Peyer's patch (tissue), 4 donors: ENCODE results near the gene CD164L2. TPM values are rescaled to one million over a fixed set of nuclear protein-coding genes. Genes with fewer than 3 reads are reported as not detected.
"Not testable (repeated sequence)": the region's sequence is repeated elsewhere in the genome, so short reads cannot be mapped to it uniquely, and the experiment has no call there.

Experiments used
- DNase-seq, 3 donors: peaks; one replicate each; pipeline ENCODE4 v3.0.0-alpha.2; 2017 to 2019
- H3K27ac ChIP-seq, 4 donors: fragments of 200-600 bp; sonication (generic); one replicate each; pipeline ENCODE4 v1.5.1; 2016 to 2019
- H3K27me3 ChIP-seq, 2 donors: fragments of 200-600 bp; sonication (generic); one replicate each; pipeline ENCODE4 v1.5.1; 2019
- H3K36me3 ChIP-seq, 3 donors: fragments of 200-600 bp; sonication (generic); one replicate each; pipeline ENCODE4 v1.5.1; 2016 to 2019
- H3K4me1 ChIP-seq, 4 donors: fragments of 200-600 bp; sonication (generic); one replicate each; pipeline ENCODE4 v1.5.1; 2016 to 2019
- H3K4me3 ChIP-seq, 4 donors: fragments of 200-600 bp; sonication (generic); 1 replicate in 3 of 4; 2 replicates in 1 of 4; pipeline ENCODE4 v1.5.1; 2016 to 2019; ENCODE audit warnings: mild to moderate bottlenecking in 1 of 4
- H3K9me3 ChIP-seq, 4 donors: fragments of 200-600 bp; sonication (generic); one replicate each; pipeline ENCODE4 v1.5.1; 2016 to 2019; ENCODE audit warnings: mild to moderate bottlenecking in 1 of 4
- POLR2A ChIP-seq, 2 donors: fragments of 450-650 bp; IDR thresholded peaks; one replicate each; pipeline ENCODE4 v1.5.1; 2017; ENCODE audit warnings: antibody characterized with exemption in 2 of 2, mild to moderate bottlenecking in 2 of 2, moderate library complexity in 2 of 2
- total RNA-seq, 4 donors: library from RNA; depleted of rRNA; stranded (reverse); fragments of >200 nt; gene quantifications; one replicate each; pipeline ENCODE4 v1.1.0, GENCODE V29; 2016
- TF ChIP-seq, protein P1 (sequence below), 6 experiments: fragments of 450-650 bp in 4 of 6; fragments of 200-600 bp in 2 of 6; sonication (generic) in 1 of 6; IDR thresholded peaks; one replicate each; pipeline ENCODE4 v1.5.1; 2017 to 2019; ENCODE audit warnings: antibody characterized with exemption in 6 of 6, mild to moderate bottlenecking in 3 of 6, moderate library complexity in 1 of 6

Gene CD164L2
- total RNA-seq, 4 donors from 2014 or later: not detected

DNA sequence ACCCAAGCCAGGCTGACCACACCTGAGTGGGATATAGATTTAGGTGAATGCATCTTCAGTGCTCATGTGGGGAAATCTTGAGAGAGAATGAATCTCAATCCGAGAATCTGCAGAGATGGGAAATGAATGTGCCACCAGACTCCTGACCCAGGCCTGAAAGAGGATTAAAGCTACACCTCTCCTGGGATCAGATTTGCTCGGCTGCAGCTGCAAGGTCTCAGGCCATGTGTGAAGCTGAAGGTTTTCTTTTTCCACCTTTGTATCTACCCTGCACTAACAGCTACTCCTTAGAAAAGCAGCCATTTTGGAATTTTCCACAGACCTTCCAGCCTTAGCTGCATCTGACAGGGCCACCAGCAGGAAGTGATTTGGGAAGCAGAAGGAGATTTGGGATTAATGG, 27.6 kb upstream of the CD164L2 start:
- no peak overlapping the region for H3K27ac ChIP-seq
- no peaks in the 10 kb centered on the region for H3K27me3 ChIP-seq
- peaks cover 0 to 98% (median 2%) of the 10 kb centered on the region in 3 donors for H3K36me3 ChIP-seq
- DNase-seq: no peak
- TF ChIP-seq, protein P1, sequence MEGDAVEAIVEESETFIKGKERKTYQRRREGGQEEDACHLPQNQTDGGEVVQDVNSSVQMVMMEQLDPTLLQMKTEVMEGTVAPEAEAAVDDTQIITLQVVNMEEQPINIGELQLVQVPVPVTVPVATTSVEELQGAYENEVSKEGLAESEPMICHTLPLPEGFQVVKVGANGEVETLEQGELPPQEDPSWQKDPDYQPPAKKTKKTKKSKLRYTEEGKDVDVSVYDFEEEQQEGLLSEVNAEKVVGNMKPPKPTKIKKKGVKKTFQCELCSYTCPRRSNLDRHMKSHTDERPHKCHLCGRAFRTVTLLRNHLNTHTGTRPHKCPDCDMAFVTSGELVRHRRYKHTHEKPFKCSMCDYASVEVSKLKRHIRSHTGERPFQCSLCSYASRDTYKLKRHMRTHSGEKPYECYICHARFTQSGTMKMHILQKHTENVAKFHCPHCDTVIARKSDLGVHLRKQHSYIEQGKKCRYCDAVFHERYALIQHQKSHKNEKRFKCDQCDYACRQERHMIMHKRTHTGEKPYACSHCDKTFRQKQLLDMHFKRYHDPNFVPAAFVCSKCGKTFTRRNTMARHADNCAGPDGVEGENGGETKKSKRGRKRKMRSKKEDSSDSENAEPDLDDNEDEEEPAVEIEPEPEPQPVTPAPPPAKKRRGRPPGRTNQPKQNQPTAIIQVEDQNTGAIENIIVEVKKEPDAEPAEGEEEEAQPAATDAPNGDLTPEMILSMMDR (IDR thresholded peaks at IDR 0.05): no peak
- no peak for TF ChIP-seq POLR2A (IDR thresholded peaks at IDR 0.05)
- peaks cover 0 to 10% (median 2%) of the 10 kb centered on the region in 4 donors for H3K4me1 ChIP-seq
- no peaks in the 10 kb centered on the region for H3K9me3 ChIP-seq
- no peak overlapping the region for H3K4me3 ChIP-seq

- TF ChIP-seq, protein P1 (IDR thresholded peaks at IDR 0.05): no peak
- TF ChIP-seq POLR2A (IDR thresholded peaks at IDR 0.05): no peak
- Histone ChIP-seq H3K4me1 (peaks cover 0 to 10% (median 3%) of the 10 kb centered on the region in 4 donors), H3K9me3 (no peaks in the 10 kb centered on the region), H3K27ac (no peak overlapping the region), H3K4me3 (no peak overlapping the region), H3K36me3 (peaks cover 0 to 88% (median 2%) of the 10 kb centered on the region in 3 donors), H3K27me3 (no peaks in the 10 kb centered on the region)
- DNase-seq: peak in 1 of 3 donors; percentile 22
Measured at GRCh38 chr1:27409669-27410068, 26.5 kb upstream of the CD164L2 start.

DNA sequence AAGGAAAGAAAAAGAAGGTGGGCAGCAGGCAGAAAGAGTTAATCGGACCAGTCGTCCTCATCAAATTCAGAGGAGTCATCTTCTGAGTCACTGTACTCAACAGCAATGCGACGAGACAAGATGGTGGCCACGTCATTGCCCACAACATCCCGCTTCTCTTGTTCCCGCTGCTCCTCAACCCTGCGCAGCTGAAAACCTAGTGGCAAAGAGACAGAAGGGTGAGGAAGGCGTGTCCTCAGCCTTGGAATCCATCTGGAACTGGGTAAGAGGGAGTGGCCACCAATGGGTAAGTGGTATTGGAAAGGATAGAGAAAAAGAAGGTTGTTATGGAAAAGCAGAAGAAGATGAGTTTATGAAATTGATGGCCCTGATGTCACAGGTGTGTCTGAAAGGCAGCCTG, 25.0 kb upstream of the CD164L2 start:
- peak in 1 of 3 donors; percentile 37 for DNase-seq
- no peak for TF ChIP-seq POLR2A (IDR thresholded peaks at IDR 0.05)
- TF ChIP-seq, protein P1 (IDR thresholded peaks at IDR 0.05): no peak
- Histone ChIP-seq H3K4me3 (no peak overlapping the region), H3K36me3 (peaks cover 0 to 72% (median 2%) of the 10 kb centered on the region in 3 donors), H3K9me3 (no peaks in the 10 kb centered on the region), H3K27me3 (no peaks in the 10 kb centered on the region), H3K27ac (no peak overlapping the region), H3K4me1 (peaks cover 3 to 20% (median 12%) of the 10 kb centered on the region in 4 donors)

DNA sequence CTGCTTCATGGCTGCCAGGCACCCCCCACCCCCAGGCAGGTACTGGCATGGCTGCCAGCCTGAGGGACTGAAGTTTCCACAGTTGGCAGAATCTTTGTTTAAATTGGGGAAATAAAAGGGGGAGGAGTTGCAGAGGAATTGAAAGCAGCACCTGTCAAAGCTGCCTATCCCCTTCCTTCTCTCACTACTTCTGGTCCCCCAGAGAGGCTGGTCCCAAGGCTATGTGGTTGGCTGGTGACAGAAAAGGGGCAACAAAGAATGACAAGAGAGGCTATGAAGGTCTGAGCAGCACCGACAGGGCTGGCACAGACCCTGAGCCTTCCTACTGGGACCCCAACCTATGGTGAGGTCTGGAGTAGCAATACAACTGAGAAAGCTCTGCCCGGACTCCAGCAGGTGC, 23.7 kb upstream of the CD164L2 start:
- Histone ChIP-seq H3K36me3 (peaks cover 0 to 59% (median 0%) of the 10 kb centered on the region in 3 donors), H3K4me1 (peaks cover 3 to 30% (median 21%) of the 10 kb centered on the region in 4 donors), H3K27ac (peak overlapping the region in 2 of 4 donors; percentile 0 to 25)
- not testable (repeated sequence) for H3K9me3 ChIP-seq, H3K4me3 ChIP-seq, H3K27me3 ChIP-seq
- DNase-seq: peak in 1 of 3 donors; percentile 35

GRCh38 chr1:27406362-27406680, 23.2 kb upstream of the CD164L2 start:
- no peak for DNase-seq
- Histone ChIP-seq H3K4me3 (no peak overlapping the region), H3K4me1 (peaks cover 3 to 30% (median 21%) of the 10 kb centered on the region in 4 donors), H3K36me3 (peaks cover 0 to 54% (median 0%) of the 10 kb centered on the region in 3 donors), H3K27ac (peak overlapping the region in 2 of 4 donors; percentile 0 to 25), H3K27me3 (no peaks in the 10 kb centered on the region), H3K9me3 (no peaks in the 10 kb centered on the region)
- TF ChIP-seq, protein P1 (IDR thresholded peaks at IDR 0.05): no peak
- no peak for TF ChIP-seq POLR2A (IDR thresholded peaks at IDR 0.05)

DNA sequence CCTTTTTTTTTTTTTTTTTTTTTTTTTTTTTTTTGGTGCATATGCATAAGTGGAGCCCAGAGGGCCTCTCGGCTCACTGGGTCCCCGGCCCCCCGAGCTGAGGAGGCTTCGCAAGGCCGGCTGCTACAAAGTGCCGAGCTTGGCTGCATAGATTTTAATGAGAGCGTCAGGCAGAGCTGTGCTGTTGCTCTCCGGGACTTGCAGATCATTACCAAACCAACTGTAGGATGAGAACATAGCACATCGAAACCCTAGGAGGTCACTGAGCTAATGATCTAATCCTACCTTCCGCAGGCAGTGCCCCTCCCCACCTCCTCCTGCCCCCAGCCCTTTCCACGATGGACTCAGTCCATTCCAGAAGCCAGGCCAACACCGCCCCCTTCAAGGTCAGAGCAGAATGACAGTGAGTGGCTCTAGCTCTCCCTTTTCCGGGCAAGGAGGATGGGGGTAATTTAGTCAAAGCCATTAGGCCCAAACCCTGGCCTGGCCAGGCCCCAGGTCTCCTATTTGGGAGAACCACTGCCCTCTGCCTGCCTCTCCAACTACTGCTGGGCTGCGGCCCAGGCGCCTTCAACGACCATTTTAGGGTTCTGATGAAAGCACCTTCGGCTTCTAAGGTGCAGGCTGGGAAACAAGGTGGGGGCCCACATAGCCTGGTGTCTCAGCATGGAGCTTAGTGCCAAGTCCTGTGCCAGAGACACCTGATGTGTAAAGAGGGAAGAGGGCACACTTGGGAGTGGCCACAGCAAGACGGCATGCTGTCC, 22.6 kb upstream of the CD164L2 start:
- H3K36me3 ChIP-seq: peaks cover 0 to 49% (median 0%) of the 10 kb centered on the region in 3 donors

More for the DNA sequence above, 22.6 kb upstream of the CD164L2 start:
- H3K27me3 ChIP-seq, H3K9me3 ChIP-seq, H3K4me3 ChIP-seq: not testable (repeated sequence)
- peak overlapping the region in 2 of 4 donors; percentile 0 to 25 for H3K27ac ChIP-seq
- H3K4me1 ChIP-seq: peaks cover 3 to 30% (median 21%) of the 10 kb centered on the region in 4 donors
- peak in 1 of 3 donors; percentile 43 for DNase-seq
